ENCODE data around the gene CFI. TPM values are rescaled to one million over a fixed set of nuclear protein-coding genes. Genes with fewer than 3 reads are reported as not detected.

The CFI gene
- total RNA-seq, 1 experiment from 2014 or later: 0.33 TPM

- Histone ChIP-seq H3K4me3 (ENCODE audit: low read depth in 2 of 2, low read length in 2 of 2) (no peak within 1 kb of the TSS), H3K4me1 (ENCODE audit: control insufficient read depth, insufficient read depth, low read length) (no peaks in the 10 kb centered on the region), H3K27ac (ENCODE audit: low read length) (no peak within 1 kb of the TSS), H3K36me3 (ENCODE audit: control insufficient read depth, insufficient read depth, low read length) (no peaks in the 10 kb centered on the region), H3K27me3 (ENCODE audit: control insufficient read depth, insufficient read depth, low read length) (peaks cover 2% of the 10 kb centered on the region; the same call in 1 of the 2 replicates), H3K9me3 (ENCODE audit: control insufficient read depth, insufficient read depth, low read depth, low read length) (no peaks in the 10 kb centered on the region)
- ChIA-PET CTCF (no interaction called here), POLR2A (interaction anchor here (0.6 kb wide), 1 partner anchor 152 kb away, joined by 11 read pairs; no protein-coding TSS in a partner anchor)
- TF ChIP-seq CTCF (IDR thresholded peaks at IDR 0.05) (no peak), TCF7L2 (IDR thresholded peaks at IDR 0.05; ENCODE audit: low read depth, low read length) (no peak), POLR2AphosphoS5 (IDR thresholded peaks at IDR 0.05; ENCODE audit: low read depth, low read length) (no peak), SIN3A (IDR thresholded peaks at IDR 0.05; ENCODE audit: borderline replicate concordance, insufficient read depth, low read depth, low read length) (no peak), REST (IDR thresholded peaks at IDR 0.05; ENCODE audit: insufficient read depth in 1 of 2, low read depth in 2 of 2, low read length in 1 of 2) (no peak)
- in situ Hi-C loops (cut with HindIII; ENCODE audit: low pct_unique_long_range_greater_than_20kb, low sequenced_read_pairs): no loop called here
- intact Hi-C loops (cut with micrococcal nuclease; ENCODE audit: unreplicated experiment): no loop called here
- ATAC-seq (no peak), DNase-seq (ENCODE audit: low read depth, low spot score) (no peak)
- no TSS peak for BruUV-seq (replicated peaks)
Measured at GRCh38 chr4:109847896-109848442, 46.2 kb upstream of the CFI start, which contains the start of gene LRIT3. Gene LRIT3, plus strand, starts transcription at chr4:109848107. Its CDS starts 95 bp downstream, at chr4:109848202.

- ATAC-seq: no peak
- BruUV-seq (replicated peaks): no TSS peak
- H3K4me1 ChIP-seq (ENCODE audit: control insufficient read depth, insufficient read depth, low read length): no peaks in the 10 kb centered on the region
- H3K9me3 ChIP-seq (ENCODE audit: control insufficient read depth, insufficient read depth, low read depth, low read length): no peaks in the 10 kb centered on the region
- H3K27ac ChIP-seq (ENCODE audit: low read length): no peak overlapping the region
- H3K4me3 ChIP-seq (ENCODE audit: low read depth in 2 of 2, low read length in 2 of 2): no peak overlapping the region
- H3K27me3 ChIP-seq (ENCODE audit: control insufficient read depth, insufficient read depth, low read length): peaks cover 2% of the 10 kb centered on the region; the same call in 1 of the 2 replicates
- H3K36me3 ChIP-seq (ENCODE audit: control insufficient read depth, insufficient read depth, low read length): no peaks in the 10 kb centered on the region
- in situ Hi-C loops (cut with HindIII; ENCODE audit: low pct_unique_long_range_greater_than_20kb, low sequenced_read_pairs): no loop called here
- no peak for DNase-seq (ENCODE audit: low read depth, low spot score)
- TF ChIP-seq CTCF (IDR thresholded peaks at IDR 0.05) (no peak), POLR2AphosphoS5 (IDR thresholded peaks at IDR 0.05; ENCODE audit: low read depth, low read length) (no peak), SIN3A (IDR thresholded peaks at IDR 0.05; ENCODE audit: borderline replicate concordance, insufficient read depth, low read depth, low read length) (no peak), REST (IDR thresholded peaks at IDR 0.05; ENCODE audit: insufficient read depth in 1 of 2, low read depth in 2 of 2, low read length in 1 of 2) (no peak), TCF7L2 (IDR thresholded peaks at IDR 0.05; ENCODE audit: low read depth, low read length) (no peak)
- POLR2A ChIA-PET: no interaction called here
- intact Hi-C loops (cut with micrococcal nuclease; ENCODE audit: unreplicated experiment): no loop called here
- CTCF ChIA-PET: no interaction called here
Measured at GRCh38 chr4:109846395-109847098, 44.7 kb upstream of the CFI start.
